HepG2 (cell line): ENCODE measurements around the gene CYP2U1. TPM values are rescaled to one million over a fixed set of nuclear protein-coding genes. Genes with fewer than 3 reads are reported as not detected.

Experiments used
- ATF7-NPFF ChIP-seq: sonication (generic); formaldehyde crosslinking; IDR thresholded peaks from 2 replicates; pipeline ENCODE4 v1.8.1; 2023; ENCODE audit warnings: mild to moderate bottlenecking, low read depth, missing genetic modification reagents, moderate library complexity
- GATA4 ChIP-seq: sonication (generic); IDR thresholded peaks from 2 replicates; pipeline ENCODE4 v1.6.1; 2016; ENCODE audit warnings: antibody characterized with exemption, low read depth, borderline replicate concordance
- NFE2L2 ChIP-seq: fragments of 150-350 bp; IDR thresholded peaks from 2 replicates; pipeline ENCODE4 v1.6.1; 2014; ENCODE audit warnings: low read length
- SP2 ChIP-seq: sonication (generic); formaldehyde crosslinking; IDR thresholded peaks from 2 replicates; pipeline ENCODE4 v1.5.1; 2020; ENCODE audit warnings: mild to moderate bottlenecking, missing genetic modification reagents
- ZNF281 ChIP-seq: sonication (generic); formaldehyde crosslinking; IDR thresholded peaks from 2 replicates; pipeline ENCODE4 v1.4.0; 2020; ENCODE audit warnings: missing genetic modification reagents, borderline replicate concordance
- ZNF83 ChIP-seq: sonication (generic); formaldehyde crosslinking; IDR thresholded peaks from 2 replicates; pipeline ENCODE4 v1.4.0; 2020; ENCODE audit warnings: missing genetic modification reagents, mild to moderate bottlenecking, borderline replicate concordance
- ZSCAN31 ChIP-seq: sonication (generic); formaldehyde crosslinking; IDR thresholded peaks from 2 replicates; pipeline ENCODE4 v1.5.0; 2020; ENCODE audit warnings: low read depth, mild to moderate bottlenecking, missing genetic modification reagents
- polyA plus RNA-seq, 8 experiments: library from polyadenylated mRNA; depleted of rRNA in 3 of 8; stranded (reverse) in 7 of 8; unstranded in 1 of 8; fragments of >200 nt; fragmentation: Illumina TruSeq in 4 of 8; extraction: Trizol in 4 of 8; gene quantifications; 2 replicates each; pipeline versions ENCODE4 v1.2.1 to v1.2.3, GENCODE V29; 2011 to 2016; ENCODE audit warnings: low read depth in 4 of 8, missing spikeins in 1 of 8, mixed read lengths in 1 of 8; ENCODE audit not compliant: insufficient read depth in 1 of 8
- total RNA-seq, 5 experiments: library from RNA; depleted of rRNA; stranded (reverse); fragments of >200 nt; fragmentation: Illumina TruSeq; extraction: Trizol; gene quantifications; 2 replicates each; pipeline ENCODE4 v1.2.3, GENCODE V29; 2016; ENCODE audit warnings: low read depth in 1 of 5
- TF ChIP-seq, protein P1 (sequence below): sonication (generic); formaldehyde crosslinking; IDR thresholded peaks from 2 replicates; pipeline ENCODE4 v1.8.0; 2022; ENCODE audit warnings: mild to moderate bottlenecking, missing genetic modification reagents, borderline replicate concordance
- TF ChIP-seq, protein P2 (sequence below): sonication (generic); formaldehyde crosslinking; IDR thresholded peaks from 2 replicates; pipeline ENCODE4 v1.5.0; 2020; ENCODE audit warnings: missing genetic modification reagents
- TF ChIP-seq, protein P3 (sequence below): sonication (generic); formaldehyde crosslinking; IDR thresholded peaks from 2 replicates; pipeline ENCODE4 v1.4.0; 2020; ENCODE audit warnings: missing genetic modification reagents
- TF ChIP-seq, protein P4 (sequence below): sonication (generic); formaldehyde crosslinking; IDR thresholded peaks from 2 replicates; pipeline ENCODE4 v1.8.0; 2022; ENCODE audit warnings: missing genetic modification reagents, mild to moderate bottlenecking, borderline replicate concordance
- TF ChIP-seq, protein P5 (sequence below): sonication (generic); formaldehyde crosslinking; IDR thresholded peaks from 2 replicates; pipeline ENCODE4 v1.4.0; 2020; ENCODE audit warnings: missing genetic modification reagents

CYP2U1 gene
- total and polyA plus RNA-seq, 2 of the 13 experiments (the other 11 are each of a cell fraction or from before 2014, with no cell fraction given) = 1.4 to 3.4 TPM

GRCh38 chr4:107930821-107931774, at the start of gene CYP2U1 (continued):
- TF ChIP-seq ZNF281 (CRISPR knock-in tag) (peak; percentile 36; the same call in 1 of the 2 replicates), ZSCAN31 (peak; percentile 85; the same call in 1 of the 2 replicates), ATF7-NPFF (0 out of 2 replicates have a peak, but pooled peaks have one; percentile 63), NFE2L2 (no peak), GATA4 (no peak), SP2 (CRISPR knock-in tag) (peak; percentile 89), ZNF83 (CRISPR knock-in tag) (no peak)
- TF ChIP-seq, protein P1, sequence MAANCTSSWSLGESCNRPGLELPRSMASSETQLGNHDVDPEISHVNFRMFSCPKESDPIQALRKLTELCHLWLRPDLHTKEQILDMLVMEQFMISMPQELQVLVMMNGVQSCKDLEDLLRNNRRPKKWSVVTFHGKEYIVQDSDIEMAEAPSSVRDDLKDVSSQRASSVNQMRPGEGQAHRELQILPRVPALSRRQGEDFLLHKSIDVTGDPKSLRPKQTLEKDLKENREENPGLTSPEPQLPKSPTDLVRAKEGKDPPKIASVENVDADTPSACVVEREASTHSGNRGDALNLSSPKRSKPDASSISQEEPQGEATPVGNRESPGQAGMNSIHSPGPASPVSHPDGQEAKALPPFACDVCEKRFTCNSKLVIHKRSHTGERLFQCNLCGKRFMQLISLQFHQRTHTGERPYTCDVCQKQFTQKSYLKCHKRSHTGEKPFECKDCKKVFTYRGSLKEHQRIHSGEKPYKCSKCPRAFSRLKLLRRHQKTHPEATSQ = 0 out of 2 replicates have a peak, but pooled peaks have one; percentile 30
- TF ChIP-seq, protein P2, sequence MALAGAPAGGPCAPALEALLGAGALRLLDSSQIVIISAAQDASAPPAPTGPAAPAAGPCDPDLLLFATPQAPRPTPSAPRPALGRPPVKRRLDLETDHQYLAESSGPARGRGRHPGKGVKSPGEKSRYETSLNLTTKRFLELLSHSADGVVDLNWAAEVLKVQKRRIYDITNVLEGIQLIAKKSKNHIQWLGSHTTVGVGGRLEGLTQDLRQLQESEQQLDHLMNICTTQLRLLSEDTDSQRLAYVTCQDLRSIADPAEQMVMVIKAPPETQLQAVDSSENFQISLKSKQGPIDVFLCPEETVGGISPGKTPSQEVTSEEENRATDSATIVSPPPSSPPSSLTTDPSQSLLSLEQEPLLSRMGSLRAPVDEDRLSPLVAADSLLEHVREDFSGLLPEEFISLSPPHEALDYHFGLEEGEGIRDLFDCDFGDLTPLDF (CRISPR knock-in tag) = peak; percentile 50; the same call in 1 of the 2 replicates
- TF ChIP-seq, protein P3, sequence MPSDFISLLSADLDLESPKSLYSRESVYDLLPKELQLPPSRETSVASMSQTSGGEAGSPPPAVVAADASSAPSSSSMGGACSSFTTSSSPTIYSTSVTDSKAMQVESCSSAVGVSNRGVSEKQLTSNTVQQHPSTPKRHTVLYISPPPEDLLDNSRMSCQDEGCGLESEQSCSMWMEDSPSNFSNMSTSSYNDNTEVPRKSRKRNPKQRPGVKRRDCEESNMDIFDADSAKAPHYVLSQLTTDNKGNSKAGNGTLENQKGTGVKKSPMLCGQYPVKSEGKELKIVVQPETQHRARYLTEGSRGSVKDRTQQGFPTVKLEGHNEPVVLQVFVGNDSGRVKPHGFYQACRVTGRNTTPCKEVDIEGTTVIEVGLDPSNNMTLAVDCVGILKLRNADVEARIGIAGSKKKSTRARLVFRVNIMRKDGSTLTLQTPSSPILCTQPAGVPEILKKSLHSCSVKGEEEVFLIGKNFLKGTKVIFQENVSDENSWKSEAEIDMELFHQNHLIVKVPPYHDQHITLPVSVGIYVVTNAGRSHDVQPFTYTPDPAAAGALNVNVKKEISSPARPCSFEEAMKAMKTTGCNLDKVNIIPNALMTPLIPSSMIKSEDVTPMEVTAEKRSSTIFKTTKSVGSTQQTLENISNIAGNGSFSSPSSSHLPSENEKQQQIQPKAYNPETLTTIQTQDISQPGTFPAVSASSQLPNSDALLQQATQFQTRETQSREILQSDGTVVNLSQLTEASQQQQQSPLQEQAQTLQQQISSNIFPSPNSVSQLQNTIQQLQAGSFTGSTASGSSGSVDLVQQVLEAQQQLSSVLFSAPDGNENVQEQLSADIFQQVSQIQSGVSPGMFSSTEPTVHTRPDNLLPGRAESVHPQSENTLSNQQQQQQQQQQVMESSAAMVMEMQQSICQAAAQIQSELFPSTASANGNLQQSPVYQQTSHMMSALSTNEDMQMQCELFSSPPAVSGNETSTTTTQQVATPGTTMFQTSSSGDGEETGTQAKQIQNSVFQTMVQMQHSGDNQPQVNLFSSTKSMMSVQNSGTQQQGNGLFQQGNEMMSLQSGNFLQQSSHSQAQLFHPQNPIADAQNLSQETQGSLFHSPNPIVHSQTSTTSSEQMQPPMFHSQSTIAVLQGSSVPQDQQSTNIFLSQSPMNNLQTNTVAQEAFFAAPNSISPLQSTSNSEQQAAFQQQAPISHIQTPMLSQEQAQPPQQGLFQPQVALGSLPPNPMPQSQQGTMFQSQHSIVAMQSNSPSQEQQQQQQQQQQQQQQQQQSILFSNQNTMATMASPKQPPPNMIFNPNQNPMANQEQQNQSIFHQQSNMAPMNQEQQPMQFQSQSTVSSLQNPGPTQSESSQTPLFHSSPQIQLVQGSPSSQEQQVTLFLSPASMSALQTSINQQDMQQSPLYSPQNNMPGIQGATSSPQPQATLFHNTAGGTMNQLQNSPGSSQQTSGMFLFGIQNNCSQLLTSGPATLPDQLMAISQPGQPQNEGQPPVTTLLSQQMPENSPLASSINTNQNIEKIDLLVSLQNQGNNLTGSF (CRISPR knock-in tag) = 0 out of 2 replicates have a peak, but pooled peaks have one; percentile 7
- TF ChIP-seq, protein P4, sequence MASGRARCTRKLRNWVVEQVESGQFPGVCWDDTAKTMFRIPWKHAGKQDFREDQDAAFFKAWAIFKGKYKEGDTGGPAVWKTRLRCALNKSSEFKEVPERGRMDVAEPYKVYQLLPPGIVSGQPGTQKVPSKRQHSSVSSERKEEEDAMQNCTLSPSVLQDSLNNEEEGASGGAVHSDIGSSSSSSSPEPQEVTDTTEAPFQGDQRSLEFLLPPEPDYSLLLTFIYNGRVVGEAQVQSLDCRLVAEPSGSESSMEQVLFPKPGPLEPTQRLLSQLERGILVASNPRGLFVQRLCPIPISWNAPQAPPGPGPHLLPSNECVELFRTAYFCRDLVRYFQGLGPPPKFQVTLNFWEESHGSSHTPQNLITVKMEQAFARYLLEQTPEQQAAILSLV = 0 out of 2 replicates have a peak, but pooled peaks have one; percentile 49
- TF ChIP-seq, protein P5, sequence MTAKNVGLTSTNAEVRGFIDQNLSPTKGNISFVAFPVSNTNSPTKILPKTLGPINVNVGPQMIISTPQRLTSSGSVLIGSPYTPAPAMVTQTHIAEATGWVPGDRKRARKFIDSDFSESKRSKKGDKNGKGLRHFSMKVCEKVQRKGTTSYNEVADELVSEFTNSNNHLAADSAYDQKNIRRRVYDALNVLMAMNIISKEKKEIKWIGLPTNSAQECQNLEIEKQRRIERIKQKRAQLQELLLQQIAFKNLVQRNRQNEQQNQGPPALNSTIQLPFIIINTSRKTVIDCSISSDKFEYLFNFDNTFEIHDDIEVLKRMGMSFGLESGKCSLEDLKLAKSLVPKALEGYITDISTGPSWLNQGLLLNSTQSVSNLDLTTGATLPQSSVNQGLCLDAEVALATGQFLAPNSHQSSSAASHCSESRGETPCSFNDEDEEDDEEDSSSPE (CRISPR knock-in tag) = peak; percentile 77
